Gastrocnemius medialis (tissue), 4 donors: ENCODE measurements around the gene LBX1. TPM values are rescaled to one million over a fixed set of nuclear protein-coding genes. Genes with fewer than 3 reads are reported as not detected.

Source experiments
- ATAC-seq, 2 donors: fragments of 150-250 bp; one replicate each; pipeline ENCODE4 v1.9.1; 2016
- DNase-seq, 2 donors: peaks; one replicate each; pipeline ENCODE4 v3.0.0-alpha.2; 2019
- H3K27ac ChIP-seq, 4 donors: fragments of 200-600 bp; sonication (generic); 1 replicate in 1 of 4; 2 replicates in 3 of 4; pipeline ENCODE4 v1.5.1; 2016 to 2018; ENCODE audit warnings: mild to moderate bottlenecking in 2 of 4, moderate library complexity in 1 of 4
- H3K27me3 ChIP-seq, 3 donors: fragments of 200-600 bp; sonication (generic) in 2 of 3; 1 replicate in 1 of 3; 2 replicates in 2 of 3; pipeline versions ENCODE4 v1.5.1 to v1.6.0; 2016 to 2019; ENCODE audit warnings: mild to moderate bottlenecking in 1 of 3, moderate library complexity in 1 of 3
- H3K36me3 ChIP-seq, 2 donors: fragments of 200-600 bp; sonication (generic) in 1 of 2; one replicate each; pipeline ENCODE4 v1.5.1; 2017 to 2018
- H3K4me1 ChIP-seq, 2 donors: fragments of 200-600 bp; sonication (generic) in 1 of 2; one replicate each; pipeline ENCODE4 v1.5.1; 2016 to 2017; ENCODE audit warnings: mild to moderate bottlenecking in 2 of 2
- H3K4me3 ChIP-seq, 4 donors: fragments of 200-600 bp; sonication (generic) in 3 of 4; 1 replicate in 1 of 4; 2 replicates in 3 of 4; pipeline ENCODE4 v1.5.1; 2016 to 2019; ENCODE audit warnings: mild to moderate bottlenecking in 2 of 4
- H3K9me3 ChIP-seq, 3 donors: fragments of 200-600 bp; sonication (generic) in 2 of 3; 1 replicate in 1 of 3; 2 replicates in 2 of 3; pipeline ENCODE4 v1.5.1; 2016 to 2019
- CTCF ChIP-seq, 5 experiments: fragments of 450-650 bp in 3 of 5; fragments of 200-600 bp in 2 of 5; sonication (generic) in 2 of 5; IDR thresholded peaks in 4 of 5; conservative IDR thresholded peaks in 1 of 5; 1 replicate in 4 of 5; 2 replicates in 1 of 5; pipeline ENCODE4 v1.5.1; 2016 to 2019; ENCODE audit warnings: antibody characterized with exemption in 5 of 5, mild to moderate bottlenecking in 3 of 5, moderate library complexity in 3 of 5
- POLR2A ChIP-seq, 2 donors: fragments of 450-650 bp; IDR thresholded peaks; one replicate each; pipeline ENCODE4 v1.6.1; 2017; ENCODE audit warnings: antibody characterized with exemption in 2 of 2, mild to moderate bottlenecking in 2 of 2, moderate library complexity in 2 of 2
- in situ Hi-C, 4 donors: fragments of 200-750 bp; cut with MboI; loops; one replicate each; pipeline versions ENCODE4 v1.15.0 to v1.8.0; 2017; ENCODE audit warnings: low sequenced_read_pairs in 4 of 4
- intact Hi-C: fragments of 100-400 bp; cut with DNase I; formaldehyde crosslinking; loops from one replicate; pipeline ENCODE4 v1.15.1; 2023; ENCODE audit warnings: low total_unique reads
- total RNA-seq, 4 donors: library from RNA; depleted of rRNA; stranded (reverse); fragments of >200 nt; gene quantifications; one replicate each; pipeline versions ENCODE4 v1.1.0 to v1.2.3, GENCODE V29; 2016

The LBX1 gene
- total RNA-seq, 4 donors from 2014 or later: 10.7 to 25.9 (median 13.0) TPM

- Histone ChIP-seq H3K27me3 (peaks cover 28 to 43% (median 28%) of the 10 kb centered on the region in 3 donors), H3K27ac (no peak overlapping the region), H3K9me3 (no peaks in the 10 kb centered on the region), H3K4me3 (no peak overlapping the region), H3K36me3 (no peaks in the 10 kb centered on the region), H3K4me1 (peaks cover 0 to 19% of the 10 kb centered on the region in 2 donors)
- ATAC-seq: no peak
- in situ Hi-C loops: loop anchor here (10.0 to 25.0 kb wide), 4 partner anchors 217 to 345 kb away; no protein-coding TSS in a partner anchor
- TF ChIP-seq CTCF (IDR thresholded peaks at IDR 0.05 in 4 of 5, conservative IDR thresholded peaks at IDR 0.05 in 1 of 5) (no peak), POLR2A (IDR thresholded peaks at IDR 0.05) (no peak)
- DNase-seq: no peak
- intact Hi-C loops: no loop called here
These were observed 9.3 kb downstream of the LBX1 start for GRCh38 chr10:101219946-101220451.

DNA sequence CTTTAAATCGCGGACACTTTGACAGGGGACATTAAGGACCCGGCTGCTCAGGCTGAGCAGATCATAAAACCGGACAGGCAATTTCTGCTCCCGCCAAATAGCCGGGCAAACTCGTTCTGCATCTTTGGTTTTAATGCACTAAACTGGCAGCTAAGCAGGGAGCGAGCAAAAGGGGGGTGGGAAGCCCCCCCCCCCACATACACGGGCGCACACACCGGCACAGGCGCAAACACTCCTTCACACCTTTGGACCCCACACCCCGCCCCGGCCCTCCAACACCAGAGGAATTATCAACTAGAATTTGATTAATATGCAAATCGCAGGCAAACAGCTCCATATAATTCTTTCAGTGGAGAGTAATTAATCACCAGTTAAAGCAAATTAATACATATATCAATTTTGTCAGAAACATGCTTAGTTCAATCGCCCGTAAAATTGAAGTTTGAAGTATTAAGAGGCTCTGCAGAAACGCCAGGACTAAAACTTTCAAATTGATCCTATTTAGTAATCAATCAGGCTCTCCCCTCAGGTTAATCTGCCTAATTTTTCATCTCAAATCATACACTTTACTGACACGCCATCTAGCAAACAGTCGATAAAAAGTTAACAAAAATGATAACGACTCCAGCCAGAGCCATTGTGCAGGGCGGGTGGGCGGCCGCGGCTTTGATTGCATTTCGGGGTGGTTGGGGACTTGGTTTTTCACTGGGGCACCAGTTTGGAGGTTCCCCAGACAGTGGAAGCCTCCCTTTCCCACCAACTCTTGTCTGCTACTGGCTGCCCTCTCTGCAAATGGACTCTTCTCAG is 9.9 kb downstream of the LBX1 start:
- TF ChIP-seq CTCF (IDR thresholded peaks at IDR 0.05 in 4 of 5, conservative IDR thresholded peaks at IDR 0.05 in 1 of 5): no peak
- no peak for TF ChIP-seq POLR2A (IDR thresholded peaks at IDR 0.05)
- intact Hi-C loops: no loop called here

DNA sequence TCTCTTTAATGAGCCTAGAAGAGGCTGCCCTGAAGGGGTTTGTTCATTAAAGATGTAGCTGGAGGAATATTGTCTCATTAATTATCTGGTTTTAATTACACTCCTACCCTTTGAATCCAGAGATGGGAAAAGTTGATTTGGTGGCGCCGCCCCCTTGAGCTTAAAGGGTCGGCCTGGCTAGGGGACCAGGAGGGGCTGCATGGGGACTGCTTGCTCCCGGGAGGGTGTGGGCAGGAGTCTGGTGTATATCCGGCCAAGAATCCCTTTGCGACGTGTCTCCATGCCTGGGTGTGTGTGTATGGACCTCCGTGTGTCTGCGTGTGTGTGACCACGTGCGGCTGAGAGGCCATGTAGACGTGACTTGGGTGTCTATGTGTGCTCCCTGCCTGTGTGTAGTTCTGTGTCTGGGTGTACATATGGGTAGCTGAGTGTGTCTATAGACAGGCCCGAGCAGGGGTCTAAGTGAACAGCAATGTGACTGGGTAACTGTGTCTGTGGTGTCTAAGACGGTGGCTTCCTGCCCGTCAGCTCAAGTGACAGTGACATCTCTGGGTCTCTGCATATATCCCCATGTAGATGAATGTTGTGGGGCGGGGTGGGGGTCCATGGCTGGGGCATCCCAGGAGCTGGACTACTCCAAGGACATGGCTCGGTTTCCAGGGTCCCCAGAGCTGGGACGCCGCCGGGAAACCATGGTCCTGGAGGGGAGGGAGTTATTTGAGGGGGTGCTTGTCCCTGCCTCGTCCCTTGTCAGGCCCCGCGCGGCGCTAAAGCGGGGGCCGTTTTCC is 10.7 kb downstream of the LBX1 start:
- peaks cover 21 to 46% (median 23%) of the 10 kb centered on the region in 3 donors for H3K27me3 ChIP-seq
- H3K4me3 ChIP-seq: no peak overlapping the region
- DNase-seq (no peak), ATAC-seq (no peak)
- in situ Hi-C loops (loop anchor here (10.0 to 25.0 kb wide), 4 partner anchors 219 to 346 kb away; no protein-coding TSS in a partner anchor), intact Hi-C loops (no loop called here)
- no peaks in the 10 kb centered on the region for H3K9me3 ChIP-seq
- TF ChIP-seq CTCF (IDR thresholded peaks at IDR 0.05 in 4 of 5, conservative IDR thresholded peaks at IDR 0.05 in 1 of 5) (no peak), POLR2A (IDR thresholded peaks at IDR 0.05) (no peak)
- H3K27ac ChIP-seq: no peak overlapping the region
- peaks cover 9 to 18% of the 10 kb centered on the region in 2 donors for H3K4me1 ChIP-seq
- H3K36me3 ChIP-seq: no peaks in the 10 kb centered on the region

More for the DNA sequence above, 9.9 kb downstream of the LBX1 start:
- Histone ChIP-seq H3K4me3 (no peak overlapping the region), H3K4me1 (peaks cover 2 to 19% of the 10 kb centered on the region in 2 donors), H3K27ac (no peak overlapping the region), H3K9me3 (no peaks in the 10 kb centered on the region), H3K36me3 (no peaks in the 10 kb centered on the region), H3K27me3 (peaks cover 26 to 46% (median 28%) of the 10 kb centered on the region in 3 donors)
- ATAC-seq (no peak), DNase-seq (no peak)
- in situ Hi-C loops: loop anchor here (10.0 to 25.0 kb wide), 4 partner anchors 218 to 345 kb away; no protein-coding TSS in a partner anchor

- no peak for DNase-seq
- TF ChIP-seq POLR2A (IDR thresholded peaks at IDR 0.05) (no peak), CTCF (IDR thresholded peaks at IDR 0.05 in 4 of 5, conservative IDR thresholded peaks at IDR 0.05 in 1 of 5) (peak in 1 of 5 experiments; percentile 24)
- ATAC-seq: no peak
- Histone ChIP-seq H3K27me3 (peaks cover 13 to 47% (median 19%) of the 10 kb centered on the region in 3 donors), H3K4me1 (peaks cover 9 to 10% of the 10 kb centered on the region in 2 donors), H3K9me3 (no peaks in the 10 kb centered on the region), H3K27ac (no peak overlapping the region), H3K36me3 (no peaks in the 10 kb centered on the region), H3K4me3 (no peak overlapping the region)
- in situ Hi-C loops: loop anchor here (10.0 to 25.0 kb wide), 4 partner anchors 220 to 347 kb away; no protein-coding TSS in a partner anchor
- intact Hi-C loops: no loop called here
These were observed 11.6 kb downstream of the LBX1 start for GRCh38 chr10:101217450-101218281.
